Skeletal muscle satellite cell (primary cell): ENCODE measurements around the gene UACA.

Experiments used
- H3K27me3 ChIP-seq: 2 replicates; pipeline ENCODE4 v1.7.0; 2013; ENCODE audit warnings: low read length; ENCODE audit not compliant: control insufficient read depth, insufficient read depth
- H3K36me3 ChIP-seq: 2 replicates; pipeline ENCODE4 v1.7.0; 2013; ENCODE audit warnings: mild to moderate bottlenecking, control low read depth, low read length; ENCODE audit not compliant: insufficient read depth
- H3K4me1 ChIP-seq: 2 replicates; pipeline ENCODE4 v1.7.0; 2013; ENCODE audit warnings: low read length; ENCODE audit not compliant: control insufficient read depth, insufficient read depth
- H3K4me2 ChIP-seq: 2 replicates; pipeline ENCODE4 v1.7.0; 2013; ENCODE audit warnings: mild to moderate bottlenecking, low read length
- H3K4me3 ChIP-seq: 2 replicates; pipeline ENCODE4 v1.7.0; 2013; ENCODE audit warnings: low read length
- H3K9ac ChIP-seq: 2 replicates; pipeline ENCODE4 v1.7.0; 2013; ENCODE audit warnings: mild to moderate bottlenecking, low read depth, low read length, moderate library complexity
- H3K9me3 ChIP-seq: replicated peaks from 2 replicates; pipeline ENCODE4 v1.7.0; 2013; ENCODE audit warnings: mild to moderate bottlenecking, control low read depth, low read length

Gene UACA

DNA sequence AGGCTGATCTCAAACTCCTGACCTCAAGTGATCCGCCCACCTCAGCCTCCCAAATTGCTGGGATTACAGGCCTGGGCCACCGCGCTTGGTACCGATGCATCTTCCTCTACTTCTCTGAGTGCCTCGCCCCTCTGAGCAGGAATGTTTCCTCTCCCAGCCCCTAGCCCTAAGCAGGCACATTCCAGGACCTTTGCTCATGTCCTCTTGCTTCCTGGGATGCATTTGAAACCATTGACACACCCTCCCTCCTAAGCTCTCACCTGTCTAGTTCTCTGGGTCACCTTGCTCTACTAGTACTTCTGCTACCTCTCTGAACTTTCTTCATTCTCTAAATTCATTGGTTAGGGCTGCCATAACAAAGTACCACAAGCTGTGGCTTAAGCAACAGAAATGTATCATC lies 17.9 kb upstream of the UACA start:
- Histone ChIP-seq H3K4me1 (peaks cover 38% of the 10 kb centered on the region), H3K9ac (no peak overlapping the region), H3K9me3 (no peaks in the 10 kb centered on the region)

DNA sequence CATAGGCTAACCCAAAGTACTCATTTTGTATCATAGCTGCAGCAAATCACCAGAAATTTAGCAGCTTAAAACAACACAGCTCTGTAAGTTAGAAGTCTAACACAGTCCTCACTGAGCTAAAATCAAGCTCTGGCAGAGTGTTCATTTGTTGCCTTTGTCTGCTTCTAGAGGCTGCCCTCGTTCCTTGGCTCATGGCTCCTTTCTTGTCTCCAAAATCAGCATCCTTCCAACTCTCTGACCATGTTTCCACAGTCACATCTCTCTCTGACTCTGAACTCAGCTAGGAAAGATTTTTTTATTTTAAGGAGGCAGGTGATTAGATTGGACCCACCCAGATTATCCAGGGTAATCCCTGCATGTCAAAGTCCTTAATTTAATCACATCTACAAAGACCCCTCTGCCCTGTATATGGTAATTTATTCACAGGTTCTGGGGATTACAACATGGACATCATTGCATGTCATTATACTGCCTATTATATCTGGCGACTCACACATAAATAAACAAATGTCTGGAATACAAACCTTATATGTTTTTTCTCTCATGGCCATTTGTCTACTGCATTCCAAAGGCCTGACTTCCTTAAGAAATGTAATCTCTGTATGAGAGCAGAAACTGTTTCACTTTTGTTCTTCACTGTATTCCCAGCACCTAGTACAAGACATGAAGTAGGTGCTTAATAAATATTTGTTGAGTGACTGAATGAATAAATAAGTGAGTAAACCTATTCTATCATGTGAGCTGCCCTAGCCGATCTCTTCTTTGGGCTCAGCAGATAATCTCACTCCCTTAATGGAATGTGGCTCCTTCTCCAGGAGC lies 15.1 kb upstream of the UACA start:
- Histone ChIP-seq H3K4me1 (peaks cover 47% of the 10 kb centered on the region), H3K27me3 (no peaks in the 10 kb centered on the region), H3K36me3 (no peaks in the 10 kb centered on the region), H3K9ac (peak overlapping the region; percentile 24), H3K4me2 (peak overlapping the region; percentile 61), H3K9me3 (no peaks in the 10 kb centered on the region), H3K4me3 (peak overlapping the region; percentile 22)

More for the DNA sequence above, 17.9 kb upstream of the UACA start:
- no peak overlapping the region for H3K4me3 ChIP-seq
- H3K4me2 ChIP-seq = no peak overlapping the region
- no peaks in the 10 kb centered on the region for H3K27me3 ChIP-seq
- H3K36me3 ChIP-seq = no peaks in the 10 kb centered on the region

DNA sequence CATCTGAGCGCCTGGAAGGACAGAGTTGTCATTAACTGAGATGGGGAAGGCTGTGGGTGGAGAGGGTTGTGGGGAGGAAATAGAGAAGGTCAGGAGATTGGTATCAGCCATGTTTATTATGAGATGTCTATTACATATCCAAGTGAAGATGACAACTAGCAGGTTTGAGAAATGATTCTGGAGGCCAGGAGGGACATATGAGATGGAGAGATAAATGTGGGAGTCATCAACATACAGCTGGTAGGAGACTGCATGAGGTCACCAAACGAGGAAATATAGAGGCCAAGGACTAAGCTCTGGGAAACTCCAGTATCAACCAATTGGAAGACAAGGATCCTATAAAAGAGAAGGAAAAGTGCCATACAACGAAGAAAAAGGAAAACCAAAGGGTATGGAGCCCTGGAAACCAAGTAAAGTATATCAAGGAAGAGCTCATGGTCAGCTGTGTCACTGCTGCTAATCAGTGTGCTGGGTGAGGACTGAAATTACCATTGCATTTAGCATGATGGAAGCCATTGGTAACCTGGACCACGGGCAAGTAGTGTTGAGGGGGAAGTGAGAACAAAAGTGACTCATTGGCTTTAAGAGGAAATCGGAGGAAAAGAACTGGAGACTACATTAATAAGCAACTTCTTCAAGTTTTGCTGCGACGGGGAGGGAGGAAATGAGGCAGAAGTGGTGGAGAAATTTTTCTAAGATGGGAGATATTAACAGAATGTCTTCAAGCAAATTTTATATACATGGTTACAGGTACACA lies 14.0 kb upstream of the UACA start:
- Histone ChIP-seq H3K4me1 (peaks cover 51% of the 10 kb centered on the region), H3K27me3 (no peaks in the 10 kb centered on the region), H3K36me3 (no peaks in the 10 kb centered on the region), H3K4me3 (no peak overlapping the region), H3K4me2 (no peak overlapping the region), H3K9me3 (no peaks in the 10 kb centered on the region), H3K9ac (no peak overlapping the region)

DNA sequence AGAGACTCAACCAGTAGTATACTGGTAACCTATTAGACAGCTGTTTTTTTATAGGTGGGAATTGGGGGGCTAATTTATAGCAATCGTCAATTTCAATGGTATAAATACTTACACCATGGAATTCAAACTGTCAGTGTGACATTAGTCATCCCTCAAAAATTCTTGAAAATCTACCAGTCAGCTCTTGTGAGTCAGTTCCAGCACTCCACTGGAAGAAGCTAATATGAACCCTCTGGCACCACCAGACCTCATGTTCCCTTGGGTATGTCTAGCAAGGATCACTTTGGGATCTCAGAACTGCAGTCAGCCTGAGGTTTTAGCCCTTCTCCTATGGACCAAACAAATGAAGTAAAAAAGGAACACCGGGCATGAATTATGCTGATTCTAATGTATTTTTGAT lies 11.8 kb upstream of the UACA start:
- Histone ChIP-seq H3K4me2 (peak overlapping the region; percentile 46), H3K4me1 (peaks cover 46% of the 10 kb centered on the region), H3K4me3 (no peak overlapping the region), H3K36me3 (no peaks in the 10 kb centered on the region), H3K9me3 (no peaks in the 10 kb centered on the region), H3K9ac (peak overlapping the region; percentile 39), H3K27me3 (no peaks in the 10 kb centered on the region)

DNA sequence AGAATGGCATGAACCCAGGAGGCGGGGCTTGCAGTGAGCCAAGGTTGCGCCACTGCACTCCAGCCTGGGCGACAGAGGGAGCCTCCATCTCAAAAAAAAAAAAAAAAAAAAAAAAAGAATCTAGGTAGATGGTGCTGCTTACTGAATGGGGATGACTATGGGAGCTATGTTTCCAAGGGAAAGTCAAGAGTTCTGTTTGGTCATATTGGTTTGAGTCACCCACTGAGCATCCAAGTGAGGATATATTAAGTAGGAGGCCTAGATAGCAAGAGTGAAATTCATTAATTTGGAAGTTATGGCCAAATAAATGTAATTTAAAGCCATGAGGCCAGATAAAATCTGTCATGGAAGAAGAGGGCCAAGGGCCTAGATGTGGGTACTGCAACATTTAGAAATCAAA lies 9.0 kb upstream of the UACA start:
- H3K4me1 ChIP-seq = peaks cover 32% of the 10 kb centered on the region
- no peaks in the 10 kb centered on the region for H3K9me3 ChIP-seq
- no peak overlapping the region for H3K4me3 ChIP-seq
- H3K27me3 ChIP-seq = no peaks in the 10 kb centered on the region
- no peak overlapping the region for H3K9ac ChIP-seq
- no peaks in the 10 kb centered on the region for H3K36me3 ChIP-seq
- no peak overlapping the region for H3K4me2 ChIP-seq

DNA sequence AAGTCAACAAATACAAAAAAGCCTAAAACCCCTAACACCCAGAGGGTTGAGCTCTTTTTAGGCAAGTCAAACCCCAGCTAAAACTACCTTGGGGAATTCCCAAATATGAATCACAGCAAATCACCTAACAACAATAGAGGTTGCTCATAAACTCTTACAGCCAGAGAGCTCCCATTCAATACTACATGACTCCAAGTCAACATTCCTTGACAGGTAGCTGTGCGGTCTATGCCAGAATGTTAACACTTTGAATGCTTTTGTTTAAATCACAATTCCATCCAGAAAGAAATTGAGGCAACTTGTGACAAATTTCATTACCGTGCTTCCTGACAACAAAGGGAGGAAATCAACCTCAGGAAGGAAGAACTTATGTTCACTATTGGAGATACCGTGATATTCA lies 7.5 kb upstream of the UACA start:
- Histone ChIP-seq H3K9ac (no peak overlapping the region), H3K4me2 (no peak overlapping the region), H3K27me3 (no peaks in the 10 kb centered on the region), H3K4me1 (peaks cover 35% of the 10 kb centered on the region), H3K9me3 (no peaks in the 10 kb centered on the region), H3K36me3 (no peaks in the 10 kb centered on the region), H3K4me3 (no peak overlapping the region)

DNA sequence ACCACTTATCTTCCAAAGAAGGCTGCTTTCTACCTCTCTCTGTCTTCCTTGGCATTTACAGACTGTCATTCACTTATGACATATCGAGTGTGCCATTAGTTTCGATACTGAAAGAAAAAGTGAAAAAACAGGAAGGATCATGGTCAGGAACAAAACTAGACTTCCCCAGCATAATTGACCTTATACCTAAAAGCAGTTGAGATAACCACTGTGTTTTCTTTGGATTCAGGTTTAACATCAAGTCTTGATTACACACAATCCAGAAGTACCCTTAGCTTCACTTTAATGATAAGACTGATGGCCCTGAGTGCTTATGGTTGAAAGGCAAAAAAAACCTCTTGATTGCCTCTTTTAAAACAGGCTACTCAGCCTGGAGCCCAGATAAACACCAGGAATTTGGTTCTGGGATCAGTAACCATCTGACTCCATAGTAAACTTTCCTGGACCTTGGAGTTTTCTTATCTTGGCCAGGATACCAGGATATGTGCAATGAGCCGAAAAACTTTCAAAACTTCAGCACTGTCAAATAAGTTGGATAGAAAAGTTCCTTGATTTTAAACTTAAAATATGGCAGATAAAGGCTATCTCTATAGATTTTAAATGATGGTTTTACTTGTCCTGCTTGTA lies 5.0 kb upstream of the UACA start:
- Histone ChIP-seq H3K9ac (no peak overlapping the region), H3K4me1 (peaks cover 41% of the 10 kb centered on the region), H3K4me3 (no peak overlapping the region), H3K36me3 (no peaks in the 10 kb centered on the region), H3K9me3 (no peaks in the 10 kb centered on the region), H3K4me2 (no peak overlapping the region), H3K27me3 (no peaks in the 10 kb centered on the region)

DNA sequence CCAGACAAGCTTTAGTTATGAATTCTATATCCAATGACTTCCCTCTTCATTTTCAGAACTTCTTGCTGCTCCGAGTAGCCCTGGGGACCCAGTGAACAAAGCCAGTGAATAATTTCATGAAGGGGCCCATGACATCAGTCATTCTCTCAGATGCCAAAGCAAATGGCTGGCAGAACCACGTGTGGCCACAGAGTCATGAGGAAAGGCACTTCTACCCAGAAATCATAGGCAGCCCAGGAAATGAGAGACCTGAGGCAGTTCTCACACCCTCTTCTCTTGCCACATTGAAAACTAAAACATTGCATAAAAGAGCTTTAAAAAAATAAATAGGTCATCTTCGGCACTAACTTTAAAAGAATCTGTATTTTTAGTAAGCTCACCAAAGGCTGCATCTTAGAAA lies 4.3 kb upstream of the UACA start:
- H3K27me3 ChIP-seq = no peaks in the 10 kb centered on the region
- H3K9ac ChIP-seq = no peak overlapping the region
- no peak overlapping the region for H3K4me3 ChIP-seq

DNA sequence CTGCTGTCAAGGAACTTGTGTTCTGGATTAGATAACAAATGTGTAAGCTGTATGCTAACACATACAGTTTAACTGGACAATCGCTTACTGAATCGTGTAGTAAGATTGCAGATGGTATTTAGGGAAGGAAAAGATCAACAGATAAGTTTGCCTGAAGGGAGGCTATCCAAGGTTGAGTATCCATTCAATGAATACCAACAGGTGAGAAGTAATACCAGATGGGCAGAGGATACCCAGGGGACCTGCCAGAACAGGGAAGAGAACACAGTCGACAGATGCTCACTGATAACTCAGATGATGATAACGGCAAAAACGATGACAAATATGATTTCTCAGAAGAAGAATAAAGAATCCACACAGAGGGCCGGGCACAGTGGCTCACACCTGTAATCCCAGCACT lies 3.2 kb upstream of the UACA start:
- Histone ChIP-seq H3K9me3 (no peaks in the 10 kb centered on the region), H3K9ac (no peak overlapping the region), H3K27me3 (no peaks in the 10 kb centered on the region), H3K4me3 (no peak overlapping the region), H3K4me2 (no peak overlapping the region), H3K4me1 (peaks cover 33% of the 10 kb centered on the region), H3K36me3 (no peaks in the 10 kb centered on the region)

More for the DNA sequence above, 4.3 kb upstream of the UACA start:
- no peaks in the 10 kb centered on the region for H3K9me3 ChIP-seq
- no peaks in the 10 kb centered on the region for H3K36me3 ChIP-seq
- H3K4me1 ChIP-seq = peaks cover 35% of the 10 kb centered on the region
- H3K4me2 ChIP-seq = no peak overlapping the region

DNA sequence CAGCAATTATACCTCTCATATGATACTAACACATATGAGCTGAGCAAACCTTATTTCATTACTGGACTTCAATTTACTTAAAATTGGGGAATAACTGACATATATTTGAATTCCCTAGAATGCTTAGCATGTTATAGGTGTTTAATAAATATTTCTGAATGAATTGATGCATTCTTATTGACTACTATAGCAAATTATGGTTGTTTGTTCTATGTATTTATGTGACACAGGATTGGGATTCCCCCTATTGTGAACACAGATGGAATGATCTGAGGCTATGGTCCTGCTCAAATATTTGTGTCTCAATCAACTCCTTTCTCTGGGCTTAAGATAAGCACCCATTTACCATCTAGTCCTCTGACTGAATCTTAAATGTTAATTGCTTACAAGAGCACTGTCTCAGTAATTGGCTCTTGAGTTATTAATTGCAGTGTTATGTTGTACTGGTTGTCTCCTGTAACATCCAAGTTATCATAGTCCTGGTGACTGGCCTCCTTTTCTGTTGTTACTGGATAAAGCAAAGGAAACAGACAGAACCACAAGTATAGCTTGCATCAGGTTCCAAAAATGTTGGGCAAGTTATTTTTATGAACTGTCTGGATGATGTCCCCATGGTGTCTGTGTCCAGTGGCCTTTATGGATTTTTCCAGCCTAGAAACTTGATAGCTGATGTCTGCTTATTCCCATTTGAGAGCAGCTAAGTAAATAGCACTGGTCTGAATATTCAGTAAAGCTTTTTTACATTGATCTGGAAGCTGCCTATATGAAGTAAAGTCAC lies 2.3 kb upstream of the UACA start:
- Histone ChIP-seq H3K9me3 (no peaks in the 10 kb centered on the region), H3K36me3 (no peaks in the 10 kb centered on the region), H3K4me2 (peak overlapping the region; percentile 29), H3K27me3 (no peaks in the 10 kb centered on the region), H3K9ac (peak overlapping the region; percentile 19), H3K4me1 (peaks cover 38% of the 10 kb centered on the region), H3K4me3 (no peak overlapping the region)
